Lower leg skin (tissue), 4 donors: ENCODE results near the gene TRAF3. TPM values are rescaled to one million over a fixed set of nuclear protein-coding genes. Genes with fewer than 3 reads are reported as not detected.

Experiments
- DNase-seq, 2 donors: peaks; one replicate each; pipeline ENCODE4 v3.0.0-alpha.2; 2019; ENCODE audit warnings: low spot score in 2 of 2
- H3K4me3 ChIP-seq: fragments of 200-600 bp; sonication (generic); 2 replicates; pipeline ENCODE4 v1.5.1; 2017; ENCODE audit warnings: mild to moderate bottlenecking, low read depth; ENCODE audit not compliant: poor library complexity, severe bottlenecking
- CTCF ChIP-seq, 3 donors: fragments of 450-650 bp; IDR thresholded peaks; one replicate each; pipeline ENCODE4 v1.5.1; 2016; ENCODE audit warnings: antibody characterized with exemption in 3 of 3, mild to moderate bottlenecking in 3 of 3, moderate library complexity in 2 of 3
- POLR2A ChIP-seq, 2 donors: fragments of 450-650 bp; IDR thresholded peaks; one replicate each; pipeline ENCODE4 v1.6.1; 2016 to 2017; ENCODE audit warnings: antibody characterized with exemption in 2 of 2, mild to moderate bottlenecking in 1 of 2, moderate library complexity in 1 of 2
- WGBS, 2 donors: methylation state at CpG; one replicate each; pipeline ENCODE4 v1.1.5; 2018; 5-methylcytosine and 5-hydroxymethylcytosine counted together
- intact Hi-C: fragments of 100-400 bp; cut with DNase I; formaldehyde crosslinking; loops from one replicate; pipeline ENCODE4 v1.15.0; 2023; ENCODE audit warnings: low total_unique reads
- total RNA-seq, 4 donors: library from RNA; depleted of rRNA; stranded (reverse); fragments of >200 nt; gene quantifications; one replicate each; pipeline ENCODE4 v1.1.0, GENCODE V29; 2016

Gene TRAF3
- total RNA-seq, 4 donors from 2014 or later, result 3.0 to 14.4 (median 12.1) TPM

GRCh38 chr14:102804858-102805257, 27.6 kb downstream of the TRAF3 start:
- intact Hi-C loops, result no loop called here
- TF ChIP-seq CTCF (IDR thresholded peaks at IDR 0.05) (no peak), POLR2A (IDR thresholded peaks at IDR 0.05) (no peak)
- no peak for DNase-seq
- H3K4me3 ChIP-seq, result no peak overlapping the region
- 87 to 88% methylated on average over 1 of the region's 1 CpG for WGBS, 2 donors

- no peak for DNase-seq
- 77 to 94% methylated on average over 9 of the region's 9 CpGs for WGBS, 2 donors
- TF ChIP-seq POLR2A (IDR thresholded peaks at IDR 0.05), result no peak
- no peak for TF ChIP-seq CTCF (IDR thresholded peaks at IDR 0.05)
- H3K4me3 ChIP-seq, result no peak overlapping the region
- intact Hi-C loops, result no loop called here
Measured at GRCh38 chr14:102805371-102805891, 28.2 kb downstream of the TRAF3 start.

- DNase-seq, result no peak
- H3K4me3 ChIP-seq, result no peak overlapping the region
- intact Hi-C loops, result no loop called here
- 87 to 95% methylated on average over 5 of the region's 5 CpGs for WGBS, 2 donors
- no peak for TF ChIP-seq CTCF (IDR thresholded peaks at IDR 0.05)
- no peak for TF ChIP-seq POLR2A (IDR thresholded peaks at IDR 0.05)
Measured at GRCh38 chr14:102805941-102806340, 28.7 kb downstream of the TRAF3 start.

GRCh38 chr14:102806447-102806846, 29.2 kb downstream of the TRAF3 start:
- WGBS, 2 donors, result 88 to 91% methylated on average over 4 of the region's 4 CpGs
- intact Hi-C loops, result no loop called here

GRCh38 chr14:102807013-102807406, 29.8 kb downstream of the TRAF3 start:
- no peak for DNase-seq
- H3K4me3 ChIP-seq, result no peak overlapping the region
- intact Hi-C loops, result no loop called here
- WGBS, 2 donors, result 87 to 95% methylated on average over 4 of the region's 4 CpGs
- TF ChIP-seq POLR2A (IDR thresholded peaks at IDR 0.05) (no peak), CTCF (IDR thresholded peaks at IDR 0.05) (no peak)

More at GRCh38 chr14:102806447-102806846, 29.2 kb downstream of the TRAF3 start:
- DNase-seq, result no peak
- no peak overlapping the region for H3K4me3 ChIP-seq
- TF ChIP-seq CTCF (IDR thresholded peaks at IDR 0.05) (no peak), POLR2A (IDR thresholded peaks at IDR 0.05) (no peak)

- H3K4me3 ChIP-seq, result no peak overlapping the region
- 83 to 91% methylated on average over 3 of the region's 3 CpGs for WGBS, 2 donors
- no peak for DNase-seq
- intact Hi-C loops, result no loop called here
- TF ChIP-seq CTCF (IDR thresholded peaks at IDR 0.05) (no peak), POLR2A (IDR thresholded peaks at IDR 0.05) (no peak)
Measured at GRCh38 chr14:102809870-102810269, 32.6 kb downstream of the TRAF3 start.
